ENCODE results near the gene IFNL2.
"Not testable (repeated sequence)": the region's sequence is repeated elsewhere in the genome, so short reads cannot be mapped to it uniquely, and the experiment has no call there.

The IFNL2 gene

DNA sequence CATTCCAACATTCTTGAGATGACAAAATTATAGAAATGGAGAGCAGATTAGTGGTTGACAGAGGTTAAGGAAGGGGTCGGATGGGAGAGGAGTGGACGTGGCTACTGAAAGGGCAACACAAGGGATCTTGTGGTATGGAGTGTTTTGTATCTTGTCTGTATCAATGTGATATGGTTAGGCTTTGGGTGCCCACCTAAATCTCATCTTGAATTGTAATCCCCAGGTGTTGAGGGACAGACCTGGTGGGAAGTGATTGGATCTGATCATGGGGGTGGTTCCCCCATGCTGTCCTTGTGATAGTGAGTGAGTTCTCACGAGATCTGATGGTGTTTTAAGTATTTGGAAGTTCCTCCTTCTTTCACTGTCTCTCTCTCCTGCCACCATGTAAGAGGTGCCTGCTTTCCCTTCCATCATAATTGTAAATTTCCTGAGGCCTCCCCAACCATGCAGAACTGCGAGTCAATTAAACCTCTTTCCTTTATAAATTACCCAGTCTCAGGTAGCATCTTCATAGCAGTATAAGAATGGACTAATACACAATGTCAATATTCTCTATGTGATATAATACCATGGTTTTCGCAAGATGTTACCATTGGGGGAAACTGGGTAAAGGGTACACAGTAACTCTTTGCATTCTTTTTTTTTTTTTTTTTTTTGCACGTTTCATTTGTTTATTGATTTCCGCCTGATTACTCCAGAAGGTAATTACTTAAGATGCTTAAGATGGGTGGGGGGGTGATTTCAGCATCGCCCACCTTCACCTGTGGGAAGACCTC is 14.6 kb upstream of the IFNL2 start:
- no peak for DNase-seq

DNA sequence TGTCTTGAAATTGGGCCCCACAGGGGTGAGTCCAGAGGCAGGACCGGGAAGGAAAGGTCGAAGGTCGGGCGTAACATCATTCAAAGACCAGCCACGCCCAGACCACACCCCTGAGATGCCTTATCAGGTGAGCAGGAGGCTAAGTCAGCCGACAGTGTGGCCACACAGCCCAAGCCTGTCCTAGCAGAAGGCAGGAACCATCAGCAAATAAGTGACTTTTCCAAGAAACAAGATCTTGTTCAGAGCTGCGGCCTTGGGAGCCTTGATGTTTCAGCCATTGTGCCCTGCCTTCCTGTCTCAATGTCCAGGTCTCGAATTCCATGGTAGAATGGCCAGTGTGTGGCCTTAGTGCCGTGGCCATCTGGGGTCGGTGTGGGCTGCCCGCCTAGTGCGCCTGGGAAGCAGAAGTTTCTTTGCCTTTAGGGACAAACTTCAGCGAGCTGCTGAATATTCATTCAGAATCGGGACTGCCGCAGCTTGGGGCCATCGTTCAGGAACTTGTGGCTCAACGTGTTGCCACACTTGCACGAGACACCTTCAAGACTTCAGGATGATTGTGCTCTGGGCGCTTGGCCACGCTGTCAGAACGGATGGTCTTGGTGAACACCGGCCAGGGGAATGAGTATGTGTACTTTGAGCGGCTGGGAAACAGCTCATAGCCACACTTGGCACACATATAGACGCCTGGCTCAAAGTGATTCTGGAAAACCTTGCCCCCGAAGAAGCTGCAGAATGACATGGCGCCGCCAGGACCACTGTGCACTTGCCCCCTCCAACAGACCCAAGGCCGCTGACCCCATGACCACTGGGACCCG is 13.5 kb upstream of the IFNL2 start:
- no peak for DNase-seq

DNA sequence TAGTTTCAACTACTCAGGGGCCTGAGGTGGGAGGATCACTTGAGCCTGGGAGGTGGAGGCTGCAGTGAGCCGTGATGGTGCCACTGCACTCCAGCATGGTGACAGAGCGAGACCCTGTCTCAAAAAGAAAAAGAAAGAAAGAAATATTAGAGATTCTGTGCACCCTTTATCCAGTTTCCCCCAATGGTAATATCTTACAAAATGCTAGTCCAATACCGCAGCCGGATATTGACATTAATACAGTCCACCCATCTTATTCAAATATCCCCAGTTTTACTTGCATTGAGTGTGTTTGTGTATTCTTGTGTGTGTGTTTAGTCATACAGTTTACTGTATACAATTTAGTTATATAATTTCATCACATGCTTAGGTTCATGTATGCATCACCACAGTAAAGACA is 11.0 kb upstream of the IFNL2 start:
- DNase-seq = no peak

DNA sequence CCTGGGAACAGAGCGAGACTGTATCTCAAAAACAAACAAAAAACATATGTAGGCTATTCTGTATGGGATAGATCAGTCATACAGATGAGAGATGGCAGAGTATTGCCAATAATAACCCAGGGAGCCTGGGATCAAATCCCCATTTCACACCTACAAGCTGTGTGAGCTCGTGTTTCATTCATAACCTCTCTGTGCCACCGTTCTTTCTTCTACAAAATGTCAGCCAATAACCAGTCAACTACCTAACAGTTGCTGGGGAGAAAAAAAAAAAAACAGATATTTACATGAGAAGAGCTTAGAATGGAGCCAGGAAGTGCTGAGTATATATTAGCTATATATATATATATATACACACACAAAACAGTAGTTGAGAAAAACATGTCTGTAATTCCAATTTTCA is 6.5 kb upstream of the IFNL2 start:
- DNase-seq = no peak

DNA sequence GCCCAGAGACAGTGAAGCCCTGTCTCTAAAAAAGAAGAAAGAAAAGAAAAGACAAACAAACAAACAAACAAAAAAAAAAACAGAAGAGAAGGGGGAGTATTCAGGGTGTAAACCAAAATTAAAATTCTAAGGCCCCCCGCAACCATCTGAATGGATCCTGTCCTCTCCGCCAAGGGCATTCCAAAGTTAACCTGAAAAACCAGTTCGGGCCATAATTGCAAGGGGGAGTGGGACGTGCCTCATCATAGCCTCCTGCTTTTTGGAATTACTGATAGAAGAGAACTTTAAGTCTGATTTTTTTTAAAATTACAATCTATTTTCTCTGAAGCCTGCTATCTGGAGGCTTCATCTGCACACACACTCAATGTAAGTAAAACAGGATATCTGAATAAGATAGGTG is 5.7 kb upstream of the IFNL2 start:
- no peak for DNase-seq

DNA sequence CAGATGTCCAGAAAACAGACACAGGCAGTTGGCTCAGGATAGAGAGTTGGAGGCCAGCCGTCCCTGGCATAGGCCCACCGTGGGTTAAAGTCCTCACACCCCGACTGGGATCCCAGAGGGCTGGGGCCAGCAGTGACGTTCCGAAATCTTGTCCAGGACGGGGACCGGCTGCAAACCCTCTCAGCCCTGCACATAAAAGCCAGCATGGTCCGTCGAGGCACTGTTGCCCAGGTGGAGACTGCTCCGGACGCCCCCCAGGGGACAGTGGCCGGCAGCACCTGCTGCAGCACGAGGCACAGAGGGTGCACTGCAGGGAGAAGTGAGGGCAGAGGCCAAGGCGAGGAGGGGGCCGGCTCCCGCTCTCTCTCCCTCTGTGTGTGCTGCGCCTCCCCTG is 4.3 kb upstream of the IFNL2 start:
- no peak for DNase-seq

DNA sequence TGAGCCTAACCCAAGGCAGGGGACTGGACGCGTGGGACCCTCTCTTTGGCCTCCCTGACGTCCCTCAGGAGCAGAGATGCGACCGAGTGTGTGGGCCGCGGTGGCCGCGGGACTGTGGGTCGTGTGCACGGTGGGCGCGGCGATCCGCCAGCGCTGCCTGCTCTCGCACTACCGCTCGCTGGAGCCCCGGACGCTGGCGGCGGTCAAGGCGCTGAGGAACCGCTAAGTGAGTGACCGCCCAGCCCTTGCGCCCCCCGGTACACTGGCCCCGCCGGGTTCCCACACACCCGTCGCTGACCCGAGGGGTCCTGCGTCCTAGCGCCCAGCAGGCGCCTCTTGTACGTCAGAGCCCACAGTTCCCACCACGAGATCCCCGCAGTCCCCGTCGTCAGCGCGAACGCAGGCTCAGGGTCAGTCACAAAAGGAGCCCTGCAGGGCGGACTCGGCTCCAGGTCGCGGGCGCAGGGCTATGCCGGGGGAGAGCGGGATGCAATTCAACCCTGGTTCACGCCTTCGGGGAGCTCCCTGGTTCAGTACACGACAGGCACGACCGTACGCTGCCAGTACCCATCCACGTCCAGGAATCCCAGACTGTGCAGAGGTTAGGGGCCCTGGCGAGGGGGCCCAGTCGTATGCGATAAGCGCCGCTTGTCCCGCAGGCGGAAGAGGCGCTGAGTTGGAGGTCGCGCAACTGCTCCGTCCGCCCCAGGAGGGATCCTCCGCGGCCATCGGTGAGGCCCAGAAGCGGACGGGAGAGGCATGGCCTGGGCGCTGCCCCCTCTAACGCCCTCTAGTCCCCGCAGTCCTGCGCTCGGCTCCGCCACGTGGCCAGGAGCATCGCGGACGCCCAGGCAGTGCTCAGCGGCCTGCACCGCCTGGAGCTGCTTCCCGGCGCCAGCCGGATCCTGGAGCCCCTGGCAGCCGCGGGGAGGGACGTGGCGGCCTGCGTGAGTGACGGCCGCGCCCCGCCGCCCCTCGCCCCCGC is 3.6 kb upstream of the IFNL2 start:
- DNase-seq = no peak

DNA sequence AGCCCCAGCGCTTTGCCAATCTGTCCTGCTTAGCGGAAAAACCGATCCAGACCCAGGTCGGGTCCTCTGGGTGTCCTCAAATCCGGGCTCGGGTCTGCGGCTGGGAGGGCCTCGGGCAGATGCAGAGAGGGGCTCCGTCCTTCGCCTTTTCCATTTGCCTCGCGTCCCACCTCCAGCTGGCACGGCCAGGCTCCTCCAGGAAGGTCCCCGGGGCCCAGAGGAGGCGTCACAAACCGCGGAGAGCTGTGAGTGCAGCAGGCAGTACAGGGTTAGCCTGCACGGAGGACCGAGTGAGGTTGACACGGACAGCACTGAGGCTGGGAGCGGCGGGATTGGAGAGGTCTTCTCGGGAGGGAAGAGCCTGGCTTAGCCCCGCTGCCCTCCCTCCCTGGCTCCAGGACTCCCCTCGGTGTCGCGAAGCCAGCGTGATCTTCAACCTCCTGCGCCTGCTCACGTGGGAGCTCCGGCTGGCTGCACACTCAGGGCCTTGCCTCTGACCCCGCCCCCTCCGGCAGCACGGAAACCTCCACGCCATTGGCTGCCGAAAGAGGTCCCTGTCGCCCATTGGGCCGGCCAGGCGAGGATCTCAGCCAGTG is 2.8 kb upstream of the IFNL2 start:
- DNase-seq = no peak

DNA sequence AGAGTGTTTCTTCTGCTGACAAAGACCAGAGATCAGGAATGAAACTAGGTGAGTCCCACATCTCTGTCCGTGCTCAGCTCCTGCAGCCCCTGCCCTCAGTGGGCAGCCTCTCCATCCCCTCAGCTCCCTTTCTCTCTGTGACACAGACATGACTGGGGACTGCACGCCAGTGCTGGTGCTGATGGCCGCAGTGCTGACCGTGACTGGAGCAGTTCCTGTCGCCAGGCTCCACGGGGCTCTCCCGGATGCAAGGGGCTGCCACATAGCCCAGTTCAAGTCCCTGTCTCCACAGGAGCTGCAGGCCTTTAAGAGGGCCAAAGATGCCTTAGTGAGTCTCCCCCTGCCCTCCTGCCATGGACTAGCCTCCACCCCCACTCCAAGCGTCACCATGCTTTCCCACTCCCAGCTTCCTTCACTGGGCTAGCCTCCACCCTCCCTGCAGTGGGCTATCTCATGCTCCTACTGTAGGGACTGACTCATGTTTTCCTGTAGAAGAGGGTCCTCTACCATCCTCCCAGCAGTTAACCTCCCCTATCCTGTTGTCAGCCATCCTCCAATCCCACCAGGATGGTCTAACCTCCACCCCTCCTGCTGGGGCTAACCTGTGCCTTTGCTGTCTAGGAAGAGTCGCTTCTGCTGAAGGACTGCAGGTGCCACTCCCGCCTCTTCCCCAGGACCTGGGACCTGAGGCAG is 481 bp downstream of the IFNL2 start:
- not testable (repeated sequence) for DNase-seq

DNA sequence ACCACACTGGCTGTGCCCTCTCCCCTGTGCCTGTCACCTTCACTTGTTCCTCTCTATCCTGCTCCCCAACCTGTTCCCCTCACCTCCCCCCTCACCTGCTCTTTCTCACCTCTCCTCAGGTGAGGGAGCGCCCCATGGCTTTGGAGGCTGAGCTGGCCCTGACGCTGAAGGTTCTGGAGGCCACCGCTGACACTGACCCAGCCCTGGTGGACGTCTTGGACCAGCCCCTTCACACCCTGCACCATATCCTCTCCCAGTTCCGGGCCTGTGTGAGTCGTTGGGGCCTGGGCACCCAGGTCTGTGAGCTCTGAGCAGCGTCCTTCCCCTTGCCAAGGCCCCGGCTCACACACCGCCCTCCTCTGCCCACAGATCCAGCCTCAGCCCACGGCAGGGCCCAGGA is 1.2 kb downstream of the IFNL2 start:
- DNase-seq = not testable (repeated sequence)

DNA sequence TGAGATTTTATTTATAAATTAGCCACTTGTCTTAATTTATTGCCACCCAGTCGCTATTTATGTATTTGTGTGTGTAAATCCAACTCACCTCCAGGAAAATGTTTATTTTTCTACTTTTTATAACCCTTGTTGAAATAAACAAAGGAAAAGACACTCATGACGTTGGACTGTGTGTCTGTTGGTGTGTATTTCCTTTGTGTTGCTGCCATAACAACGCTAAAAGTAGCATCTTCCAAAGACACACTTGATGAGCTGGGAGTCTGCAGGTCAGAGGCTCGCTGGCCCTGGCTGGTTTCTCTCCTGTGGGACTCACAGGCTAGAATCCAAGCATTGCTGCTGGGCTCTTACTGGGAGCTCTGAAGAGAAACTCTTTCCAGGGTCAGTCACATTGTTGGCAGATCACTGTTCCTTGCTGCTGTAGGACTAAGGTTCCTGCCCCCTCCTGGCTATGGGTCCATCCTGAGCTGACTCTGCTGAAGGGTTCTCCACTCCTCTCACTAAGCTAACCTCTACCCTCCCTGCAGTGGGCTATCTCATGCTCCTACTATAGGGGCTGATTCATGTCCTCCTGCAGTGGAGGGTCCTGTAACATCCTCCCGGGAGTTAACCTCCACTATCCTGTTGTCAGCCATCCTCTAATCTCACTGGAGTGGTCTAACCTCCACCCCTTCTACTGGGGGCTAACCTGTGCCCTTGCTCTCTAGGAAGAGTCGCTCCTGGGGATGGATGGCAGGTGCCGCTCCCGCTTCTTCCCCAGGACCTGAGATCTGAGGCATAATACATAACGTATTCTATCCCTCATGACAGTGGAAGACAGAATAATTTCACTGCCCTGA is 2.1 kb downstream of the IFNL2 start:
- DNase-seq = no peak

DNA sequence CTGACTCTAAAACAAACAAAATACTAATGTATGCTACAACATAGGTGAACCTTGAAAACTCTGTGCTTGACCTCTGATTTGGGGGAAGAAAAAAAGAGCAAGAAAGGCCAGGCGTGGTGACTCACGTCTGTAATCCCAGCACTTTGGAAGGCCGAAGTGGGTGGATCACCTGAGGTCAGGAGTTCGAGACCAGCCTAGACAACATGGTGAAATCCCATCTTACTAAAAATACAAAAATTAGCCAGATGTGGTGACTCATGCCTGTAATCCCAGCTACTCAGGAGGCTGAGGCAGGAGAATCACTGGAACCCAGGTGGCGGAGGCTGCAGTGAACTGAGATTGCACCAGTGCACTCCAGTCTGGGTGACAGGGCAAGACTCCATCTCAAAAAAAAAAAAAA is 5.7 kb downstream of the IFNL2 start:
- not testable (repeated sequence) for DNase-seq

DNA sequence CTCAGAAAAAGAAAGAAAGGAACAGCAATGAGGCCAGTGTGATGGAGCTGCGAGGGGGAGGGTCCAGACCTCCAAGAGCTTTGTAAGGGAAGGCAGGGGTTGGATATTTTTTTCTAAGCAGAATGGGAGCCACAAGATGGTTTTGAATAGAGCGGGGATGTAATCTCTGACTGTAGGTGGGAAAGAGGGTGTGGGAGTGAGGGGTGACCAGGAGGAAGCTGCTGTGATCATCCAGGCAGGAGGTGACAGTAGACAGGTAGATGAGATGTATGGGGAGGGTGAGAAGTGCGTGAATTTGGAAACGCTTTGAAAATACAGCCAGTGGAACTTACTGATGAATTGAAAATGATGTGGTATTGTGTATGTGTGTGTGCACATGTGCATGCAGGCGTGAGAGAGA is 7.4 kb downstream of the IFNL2 start:
- DNase-seq = no peak

DNA sequence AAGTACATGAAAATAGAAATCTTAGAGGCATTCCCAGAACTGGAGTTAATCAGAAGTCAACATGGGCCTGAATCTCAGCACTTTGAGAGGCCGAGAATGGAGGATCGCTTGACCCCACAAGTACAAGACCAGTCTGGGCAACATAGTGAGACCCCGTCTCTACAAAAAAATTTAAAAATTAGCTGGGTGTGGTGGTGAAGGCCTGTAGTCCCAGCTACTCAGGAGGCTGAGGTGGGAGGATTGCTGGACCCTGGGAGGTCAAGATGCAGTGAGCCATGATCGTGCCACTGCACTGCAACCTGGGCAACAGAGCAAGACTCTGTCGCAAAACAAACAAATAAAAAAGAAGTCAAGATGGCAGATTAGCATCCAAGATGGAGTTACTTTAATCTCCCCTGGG is 8.5 kb downstream of the IFNL2 start:
- no peak for DNase-seq

DNA sequence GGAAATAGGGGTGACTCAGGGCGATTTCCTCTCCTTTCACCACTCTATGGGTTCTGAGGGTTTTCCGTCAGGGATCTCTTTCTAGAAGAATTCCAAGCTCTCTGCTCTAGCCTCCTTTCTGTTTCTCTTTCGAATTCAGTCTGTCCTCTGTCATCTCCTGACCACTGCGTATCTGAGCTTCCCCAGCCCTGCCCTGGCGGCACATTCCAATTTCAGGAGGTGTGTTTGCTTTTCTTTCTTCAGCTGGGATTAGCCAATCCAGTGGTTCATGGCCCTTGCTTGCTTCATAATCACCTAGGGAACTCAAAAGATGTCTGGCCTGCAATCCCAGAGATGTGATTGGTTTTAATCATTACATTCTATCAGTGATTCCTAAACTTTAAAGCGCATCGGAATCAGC is 9.4 kb downstream of the IFNL2 start:
- DNase-seq = no peak

DNA sequence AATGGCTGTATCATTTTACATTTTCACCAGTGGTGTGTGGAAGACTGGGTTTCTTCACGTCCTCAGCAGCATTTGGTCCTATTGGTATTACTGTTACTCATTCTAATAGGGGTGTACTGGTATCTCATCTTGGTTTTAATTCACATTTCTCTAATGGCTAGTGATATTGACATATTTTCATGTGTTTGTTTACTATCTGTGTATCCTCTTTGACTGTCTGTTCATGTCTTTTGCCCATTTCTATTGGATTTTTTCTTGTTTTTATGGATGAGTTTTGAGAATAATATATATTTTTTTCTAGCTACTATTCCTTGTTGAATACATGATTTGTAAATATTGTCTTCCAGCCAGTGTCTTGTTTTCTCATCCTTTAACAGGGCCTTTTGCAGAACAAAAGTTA is 13.8 kb downstream of the IFNL2 start:
- DNase-seq = no peak

DNA sequence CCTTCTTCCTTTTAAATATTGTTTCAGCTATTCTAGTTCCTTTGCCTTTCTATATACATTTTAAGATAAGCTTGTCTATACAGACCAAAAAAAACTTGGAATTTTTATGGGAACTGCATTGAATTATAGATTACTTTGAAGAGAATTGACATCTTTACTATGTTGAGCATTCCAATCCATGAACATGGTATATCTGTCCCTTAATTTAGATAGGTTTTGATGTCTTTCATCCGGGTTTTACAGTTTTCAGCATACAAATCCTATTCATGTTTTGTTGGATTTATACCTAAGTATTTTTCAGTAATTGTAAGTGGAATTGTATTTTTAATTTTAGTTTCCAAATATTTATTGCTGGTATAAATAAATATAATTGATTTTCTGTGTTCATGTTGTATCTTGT is 15.8 kb downstream of the IFNL2 start:
- DNase-seq = no peak

DNA sequence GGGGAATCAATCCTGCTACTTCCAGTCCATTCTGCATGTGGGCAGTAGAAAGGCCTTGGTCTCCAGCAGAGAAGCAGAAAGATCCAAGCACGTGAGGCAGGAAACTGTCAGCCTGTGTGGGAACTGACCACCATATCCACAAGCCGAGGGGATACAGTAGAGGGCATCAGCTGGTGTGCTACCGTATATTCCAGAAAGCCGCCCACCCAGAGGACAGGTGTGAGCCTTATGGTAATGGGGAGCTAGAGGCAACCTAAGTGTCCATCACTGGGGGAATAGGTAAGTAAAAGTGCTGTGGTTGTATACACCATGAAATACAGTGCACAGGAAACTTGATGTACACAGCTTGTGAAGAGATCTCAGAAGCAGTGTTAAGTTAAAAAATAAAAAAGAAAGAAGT is 25.2 kb downstream of the IFNL2 start:
- no peak for DNase-seq

DNA sequence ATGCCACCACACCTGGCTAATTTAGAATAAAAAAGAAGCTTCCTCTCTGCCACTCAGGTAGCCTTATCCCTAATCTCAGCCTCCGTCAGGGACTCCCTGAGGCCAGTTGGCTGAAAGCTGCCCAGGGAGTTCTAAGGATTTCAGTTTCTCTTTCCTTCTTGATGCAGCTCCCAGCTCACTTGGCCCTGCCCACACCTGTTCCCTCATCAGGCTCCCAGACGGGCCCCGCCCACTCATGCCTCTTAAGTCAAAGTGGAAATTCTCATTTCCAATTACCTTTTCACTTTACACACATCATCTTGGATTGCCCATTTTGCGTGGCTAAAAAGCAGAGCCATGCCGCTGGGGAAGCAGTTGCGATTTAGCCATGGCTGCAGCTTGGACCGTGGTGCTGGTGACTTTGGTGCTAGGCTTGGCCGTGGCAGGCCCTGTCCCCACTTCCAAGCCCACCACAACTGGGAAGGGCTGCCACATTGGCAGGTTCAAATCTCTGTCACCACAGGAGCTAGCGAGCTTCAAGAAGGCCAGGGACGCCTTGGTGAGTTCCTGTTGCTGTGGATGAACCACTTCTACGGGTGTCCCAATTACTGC is 28.0 kb downstream of the IFNL2 start, which contains the start of gene IFNL1:
IFNL1 (plus strand) TSS at position 353 of the 591 bp plus-strand sequence; CDS start at position 368, 15 bp downstream.
- DNase-seq = no peak

DNA sequence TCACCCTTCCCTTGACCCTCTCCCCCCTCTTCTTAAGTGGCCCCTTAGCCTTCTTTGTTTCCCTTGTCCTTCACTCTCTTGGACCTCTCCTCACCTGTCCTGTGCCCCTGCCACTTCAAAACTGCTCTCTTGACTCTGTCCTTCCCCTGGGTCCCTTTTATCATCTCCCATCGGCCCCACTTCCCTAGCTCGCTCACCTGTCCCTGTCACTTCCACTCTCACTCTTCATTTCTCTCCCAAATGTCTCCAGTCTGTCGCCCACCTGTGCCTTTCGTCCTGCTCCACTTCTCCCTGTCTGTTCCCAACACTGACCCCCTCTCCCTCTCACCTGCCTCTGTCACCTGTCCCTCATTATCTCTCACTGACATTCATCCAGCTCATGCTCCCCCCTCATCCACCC is 28.7 kb downstream of the IFNL2 start:
- no peak for DNase-seq
